ENCODE data around the gene TFAP2A. TPM values are rescaled to one million over a fixed set of nuclear protein-coding genes. Genes with fewer than 3 reads are reported as not detected.

Gene TFAP2A
- polyA plus RNA-seq, 2 of the 4 experiments (the other 2 are of a cell fraction), result 13.1 to 26.9 TPM

- CTCF ChIA-PET, result interaction anchor here (0.9 kb wide), 1 partner anchor 29 kb away, joined by 3 read pairs; the partner anchor contains the start of gene TFAP2A
- no peaks in the 10 kb centered on the region for H3K9me3 ChIP-seq
- no peak overlapping the region for H3K4me3 ChIP-seq
- WGBS (ENCODE audit: missing lambda C conversion rate), result 91% methylated on average over 20 of the region's 21 CpGs
- peaks cover 17% of the 10 kb centered on the region; the same call in 2 of the 3 replicates for H3K4me1 ChIP-seq
- FAIRE-seq (no peak), ATAC-seq (no peak), DNase-seq (ENCODE audit: low read depth in 1 of 2, low spot score in 1 of 2) (no peak)
- POLR2A ChIA-PET, result no interaction called here
- TF ChIP-seq CBX8 (IDR thresholded peaks at IDR 0.05) (no peak), E2F6 (IDR thresholded peaks at IDR 0.05; ENCODE audit: borderline replicate concordance, low read depth) (no peak), EP300 (IDR thresholded peaks at IDR 0.05) (no peak), CEBPB (IDR thresholded peaks at IDR 0.05) (no peak), HMGXB4 (CRISPR knock-in tag; IDR thresholded peaks at IDR 0.05; ENCODE audit: borderline replicate concordance) (no peak), ELK1 (IDR thresholded peaks at IDR 0.05; ENCODE audit: low read depth, low read length) (no peak), REST (IDR thresholded peaks at IDR 0.05) (no peak), MAFK (IDR thresholded peaks at IDR 0.05; ENCODE audit: partially characterized antibody) (no peak), ZSCAN20 (CRISPR knock-in tag; IDR thresholded peaks at IDR 0.05) (no peak), PBX3 (IDR thresholded peaks at IDR 0.05) (no peak), FOSL2 (IDR thresholded peaks at IDR 0.05) (no peak), FOSL2 (CRISPR knock-in tag; IDR thresholded peaks at IDR 0.05) (no peak), CTCF (IDR thresholded peaks at IDR 0.05) (no peak), TFCP2L1 (CRISPR knock-in tag; IDR thresholded peaks at IDR 0.05) (no peak), RARB (CRISPR knock-in tag; IDR thresholded peaks at IDR 0.05) (no peak), USF2 (IDR thresholded peaks at IDR 0.05) (no peak), JUNB (IDR thresholded peaks at IDR 0.05) (no peak), POLR2AphosphoS2 (conservative IDR thresholded peaks at IDR 0.05; ENCODE audit: low read length) (no peak), RNF2 (IDR thresholded peaks at IDR 0.05; ENCODE audit: borderline replicate concordance, low read depth) (no peak), HOXB5 (CRISPR knock-in tag; IDR thresholded peaks at IDR 0.05) (no peak), TP53 (CRISPR knock-in tag; IDR thresholded peaks at IDR 0.05) (no peak)
- no peak overlapping the region for H3K4me2 ChIP-seq
- 0 out of 6 replicates have a peak overlapping the region, but pooled peaks of 1 of the 2 experiments have one; percentile 8 for H3K27ac ChIP-seq
These were observed 29.2 kb downstream of the TFAP2A start for GRCh38 chr6:10385524-10386132.
